Measurements from ENCODE around the gene SPATA22.

GRCh38 chr17:3469529-3469928 is 2.1 kb downstream of the SPATA22 start:
- no peak for TF ChIP-seq POLR2A (IDR thresholded peaks at IDR 0.05)
- TF ChIP-seq CTCF (IDR thresholded peaks at IDR 0.05): no peak

Data from right lobe of liver (tissue), 4 donors.